H1 (cell line): ENCODE data around the gene COBLL1. TPM values are rescaled to one million over a fixed set of nuclear protein-coding genes. Genes with fewer than 3 reads are reported as not detected.

Source experiments
- KDM4A ChIP-seq: IDR thresholded peaks from one replicate; pipeline ENCODE4 v1.7.1; 2012; ENCODE audit warnings: low read depth, mild to moderate bottlenecking, moderate library complexity, low read length, inconsistent platforms; ENCODE audit not compliant: severe bottlenecking
- POU5F1 ChIP-seq: IDR thresholded peaks from 2 replicates; pipeline ENCODE4 v1.6.1; 2011; ENCODE audit warnings: low read depth, mild to moderate bottlenecking, low read length, moderate library complexity
- SIN3A ChIP-seq, 2 experiments: IDR thresholded peaks in 1 of 2; conservative IDR thresholded peaks in 1 of 2; 2 replicates each; pipeline ENCODE4 v1.6.1; 2011 to 2012; ENCODE audit warnings: low read length in 2 of 2, improper control_type of control experiment in 1 of 2, low read depth in 1 of 2, mild to moderate bottlenecking in 1 of 2
- SP4 ChIP-seq: IDR thresholded peaks from 2 replicates; pipeline ENCODE4 v1.6.1; 2012; ENCODE audit warnings: low read length, inconsistent platforms
- YY1 ChIP-seq: IDR thresholded peaks from 2 replicates; pipeline ENCODE4 v1.6.1; 2011; ENCODE audit warnings: low read depth, mild to moderate bottlenecking, low read length
- polyA plus RNA-seq, 7 experiments: library from polyadenylated mRNA; depleted of rRNA in 3 of 7; stranded (reverse) in 5 of 7; unstranded in 2 of 7; fragments of >200 nt in 5 of 7; fragments of 200-250 nt in 2 of 7; gene quantifications; 1 replicate in 5 of 7; 2 replicates in 1 of 7; 4 replicates in 1 of 7; pipeline versions ENCODE4 v1.2.1 to v1.2.3, GENCODE V29; 2011 to 2013; ENCODE audit warnings: missing spikeins in 2 of 7, mixed read lengths in 2 of 7
- total RNA-seq: library from RNA; stranded (reverse); fragmentation: NEBNext Ultra II Directional; extraction: Animal tissue kit (Norgen Biotek cat#: 25700); gene quantifications from 2 replicates; pipeline ENCODE4 v1.2.1, GENCODE V29; 2021

COBLL1 gene
- total and polyA plus RNA-seq, 2 of the 8 experiments (the other 6 are each of a cell fraction or from before 2014, with no cell fraction given): 2.2 to 6.2 TPM

DNA sequence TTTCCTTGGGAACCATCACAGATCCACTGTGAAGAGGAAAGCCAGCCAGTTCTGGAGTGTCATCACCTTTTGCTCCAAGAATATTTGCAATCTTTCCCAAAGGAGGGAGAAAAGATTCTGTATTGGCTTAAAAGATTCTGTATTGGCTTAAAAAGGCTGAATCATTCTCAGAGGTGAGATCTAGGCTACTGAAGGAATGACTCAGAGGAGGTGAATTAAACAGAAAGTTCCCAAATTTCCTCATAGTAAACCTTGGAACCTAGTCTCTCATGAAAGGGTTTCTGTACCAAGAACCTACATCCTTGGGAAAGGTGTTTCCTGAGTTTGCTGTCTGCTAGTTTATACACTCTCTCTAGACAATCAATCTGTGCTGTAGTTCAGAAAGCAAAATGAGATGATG is 186.3 kb downstream of the COBLL1 start (continued):
- no peak for TF ChIP-seq SIN3A (conservative IDR thresholded peaks at IDR 0.05 in 1 of 2, IDR thresholded peaks at IDR 0.05 in 1 of 2; ENCODE audit: low read depth in 1 of 2, low read length in 2 of 2)
- no peak for TF ChIP-seq KDM4A
- no peak for TF ChIP-seq POU5F1
- TF ChIP-seq YY1: no peak
- TF ChIP-seq SP4: no peak
- TF ChIP-seq, all 59 proteins: peak for 0
